NOMO-1 treated with DMSO at 0.1 percent for 48 hours (cell line): ENCODE data around the gene APLP2.

Source experiments
- DNase-seq: peaks from one replicate; lab custom pipeline; 2025; ENCODE audit not compliant: unreplicated experiment; lab: John Stamatoyannopoulos, UW

Gene APLP2

DNA sequence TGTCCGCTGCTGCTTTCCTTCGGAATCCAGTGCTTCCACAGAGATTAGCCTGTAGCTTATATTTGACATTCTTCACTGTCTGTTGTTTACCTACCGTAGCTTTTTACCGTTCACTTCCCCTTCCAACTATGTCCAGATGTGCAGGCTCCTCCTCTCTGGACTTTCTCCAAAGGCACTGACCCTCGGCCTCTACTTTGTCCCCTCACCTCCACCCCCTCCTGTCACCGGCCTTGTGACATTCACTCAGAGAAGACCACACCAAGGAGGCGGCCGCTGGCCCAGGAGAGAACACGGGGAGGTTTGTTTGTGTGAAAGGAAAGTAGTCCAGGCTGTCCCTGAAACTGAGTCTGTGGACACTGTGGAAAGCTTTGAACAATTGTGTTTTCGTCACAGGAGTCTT lies 74.4 kb downstream of the APLP2 start:
- DNase-seq = no peak

DNA sequence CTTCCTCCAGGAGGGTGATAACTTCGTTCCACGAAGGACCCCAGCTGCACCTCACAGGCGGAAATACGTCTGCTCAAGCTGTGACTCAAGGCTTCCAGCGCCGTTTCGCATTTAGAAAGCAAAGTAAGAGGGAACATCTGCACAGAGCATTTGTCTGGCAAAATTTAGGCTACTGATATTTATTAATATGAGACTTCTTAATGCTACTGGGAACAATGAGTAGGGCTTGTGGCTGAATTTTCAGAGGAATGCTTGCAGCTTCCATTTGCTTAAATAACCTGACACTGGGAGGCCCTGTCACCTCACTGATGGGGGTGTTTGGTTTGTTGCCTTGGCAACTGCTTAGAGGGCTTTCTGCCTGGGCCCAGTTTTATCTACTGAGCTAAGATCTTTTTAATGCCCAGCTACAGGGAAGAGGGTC lies 75.2 kb downstream of the APLP2 start:
- DNase-seq = no peak

DNA sequence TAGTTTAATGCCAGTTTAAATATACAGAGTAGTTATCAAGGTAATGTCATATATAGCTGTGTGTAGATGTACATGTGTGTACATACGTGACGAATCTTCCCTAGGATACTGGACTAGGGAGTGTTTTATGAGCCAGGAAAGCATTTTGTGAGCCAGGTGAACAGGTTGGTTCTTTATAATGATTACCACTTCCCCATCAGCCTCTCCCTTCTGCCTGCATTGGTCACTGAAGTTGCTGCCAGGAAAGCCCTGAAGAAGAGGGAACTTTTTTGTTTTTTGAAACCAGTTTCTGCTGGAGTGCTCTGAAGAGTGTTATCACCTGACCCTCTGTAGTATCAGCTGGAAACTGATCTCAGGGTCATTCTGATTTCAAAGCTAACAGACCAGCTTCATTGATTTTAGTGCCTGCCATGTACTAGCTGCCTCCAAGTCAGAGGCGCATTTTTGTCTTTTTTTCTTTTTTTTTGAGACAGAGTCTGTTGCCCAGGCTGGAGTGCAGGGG lies 75.7 kb downstream of the APLP2 start:
- DNase-seq = no peak

DNA sequence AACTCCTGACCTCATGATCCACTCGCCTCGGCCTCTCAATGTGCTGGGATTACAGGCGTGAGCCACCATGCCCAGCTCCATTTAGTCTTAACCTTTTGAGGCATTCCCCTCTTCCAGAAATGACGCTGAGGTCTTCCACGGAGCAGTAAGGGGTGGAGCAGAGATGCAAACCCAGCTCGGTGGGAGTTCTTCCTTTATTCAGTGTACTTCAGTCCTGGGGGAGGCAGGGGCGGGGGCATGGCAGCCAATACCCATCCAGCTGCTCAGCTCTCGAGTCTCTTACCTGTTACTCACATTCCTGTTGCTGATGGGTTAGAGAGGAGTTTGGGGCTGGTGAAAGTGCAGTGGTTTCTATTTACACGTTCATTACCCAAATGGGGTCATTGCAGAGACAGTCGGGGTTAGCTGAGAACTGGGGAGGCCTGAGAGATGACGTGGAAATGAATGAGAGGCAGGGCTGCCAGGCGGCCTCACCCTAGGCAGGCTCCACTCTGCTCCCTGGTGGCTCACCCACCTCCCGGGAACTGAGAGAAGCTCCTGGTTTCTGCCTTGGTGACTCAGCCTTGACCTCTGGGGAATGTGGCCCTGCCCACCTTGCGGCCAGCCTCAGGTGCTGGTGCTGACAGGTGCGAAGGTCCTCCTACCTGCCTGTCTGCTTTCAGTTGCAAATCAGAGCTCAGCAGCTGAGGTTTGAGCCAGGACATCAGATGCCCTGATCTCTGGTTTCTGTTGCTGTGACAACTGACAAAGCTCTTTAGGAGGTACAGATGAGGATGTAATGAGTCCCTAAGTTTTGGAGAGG lies 76.5 kb downstream of the APLP2 start:
- DNase-seq = no peak

DNA sequence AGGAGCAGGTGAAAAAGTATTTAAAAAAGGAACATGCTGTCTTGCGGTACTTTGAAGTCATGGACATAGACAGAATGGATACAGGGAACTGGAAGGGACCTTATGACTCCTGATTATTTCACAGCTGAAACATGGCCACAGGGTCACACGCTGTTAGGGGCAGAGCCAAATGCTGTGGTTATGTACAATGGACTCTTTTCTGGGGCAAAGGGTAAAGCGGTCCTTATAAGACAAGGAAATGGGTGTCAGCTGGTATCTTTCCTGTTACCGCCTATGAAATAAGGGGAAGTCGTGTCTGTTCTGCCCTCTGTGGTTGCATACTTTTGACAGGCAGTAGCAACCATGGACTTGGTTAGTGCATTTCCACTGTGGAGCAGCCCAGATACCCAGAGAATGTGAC lies 77.1 kb downstream of the APLP2 start:
- DNase-seq = peak; percentile 97

DNA sequence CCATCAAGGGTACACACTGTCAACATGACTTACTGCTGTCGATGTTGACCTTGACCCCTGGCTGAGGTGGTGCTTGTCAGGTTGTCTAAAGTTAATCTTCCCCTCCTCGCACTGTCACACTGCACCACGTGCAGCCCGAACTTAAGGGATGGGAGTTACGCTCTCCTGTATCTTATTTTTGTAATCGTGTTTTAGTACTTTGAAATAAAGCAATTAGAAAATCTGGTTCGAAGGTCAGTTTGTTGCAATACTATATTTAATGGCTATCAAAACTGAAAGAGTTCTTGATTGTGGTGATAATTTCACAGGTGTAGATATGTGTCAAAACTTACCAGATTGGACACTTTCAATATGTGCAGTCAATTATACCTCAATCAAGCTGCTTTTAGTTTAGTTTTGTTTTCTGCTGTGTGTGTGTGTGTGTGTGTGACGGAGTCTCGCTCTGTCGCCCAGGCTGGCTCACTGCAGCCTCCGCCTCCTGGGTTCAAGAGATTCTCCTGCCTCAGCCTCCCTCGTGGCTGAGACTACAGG lies 79.2 kb downstream of the APLP2 start:
- DNase-seq = no peak

DNA sequence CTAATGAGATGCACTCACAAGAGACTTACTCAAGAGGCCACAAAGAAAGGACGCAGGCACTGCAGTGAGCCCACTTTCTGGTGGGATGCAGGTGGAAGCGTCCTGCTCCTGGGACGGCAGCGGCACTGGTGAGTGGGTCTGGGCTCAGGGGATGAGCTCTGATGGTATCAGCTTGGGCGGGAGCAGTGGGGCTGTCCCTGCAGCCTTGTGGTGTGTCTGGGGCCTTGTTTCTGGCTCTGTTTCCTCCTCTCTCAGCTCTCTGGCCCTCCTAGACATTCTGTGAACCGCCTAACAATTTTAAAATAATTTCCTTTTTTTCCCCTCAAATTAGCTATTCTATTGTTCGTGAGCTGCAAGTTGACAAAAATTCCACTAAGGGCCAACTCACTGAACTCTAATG lies 81.1 kb downstream of the APLP2 start:
- no peak for DNase-seq

DNA sequence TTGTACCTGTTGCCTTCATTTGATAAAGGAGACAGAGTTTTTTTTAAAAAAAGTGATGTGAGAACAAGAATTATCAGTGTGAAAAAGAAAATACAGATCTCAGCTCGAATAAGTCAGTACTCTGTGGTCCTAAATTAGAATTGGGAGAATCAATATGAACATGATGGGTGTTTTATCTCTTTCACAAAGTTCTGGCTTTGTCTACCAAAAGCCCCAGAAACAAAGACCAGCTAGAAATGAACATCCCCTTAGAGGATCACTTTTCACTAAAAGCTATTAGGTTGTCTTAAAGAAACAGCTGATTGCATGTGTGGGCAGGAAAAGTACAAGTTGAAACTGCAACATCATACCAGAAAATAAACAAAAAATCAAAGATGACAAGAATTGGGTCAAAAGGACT lies 81.5 kb downstream of the APLP2 start:
- DNase-seq = no peak

DNA sequence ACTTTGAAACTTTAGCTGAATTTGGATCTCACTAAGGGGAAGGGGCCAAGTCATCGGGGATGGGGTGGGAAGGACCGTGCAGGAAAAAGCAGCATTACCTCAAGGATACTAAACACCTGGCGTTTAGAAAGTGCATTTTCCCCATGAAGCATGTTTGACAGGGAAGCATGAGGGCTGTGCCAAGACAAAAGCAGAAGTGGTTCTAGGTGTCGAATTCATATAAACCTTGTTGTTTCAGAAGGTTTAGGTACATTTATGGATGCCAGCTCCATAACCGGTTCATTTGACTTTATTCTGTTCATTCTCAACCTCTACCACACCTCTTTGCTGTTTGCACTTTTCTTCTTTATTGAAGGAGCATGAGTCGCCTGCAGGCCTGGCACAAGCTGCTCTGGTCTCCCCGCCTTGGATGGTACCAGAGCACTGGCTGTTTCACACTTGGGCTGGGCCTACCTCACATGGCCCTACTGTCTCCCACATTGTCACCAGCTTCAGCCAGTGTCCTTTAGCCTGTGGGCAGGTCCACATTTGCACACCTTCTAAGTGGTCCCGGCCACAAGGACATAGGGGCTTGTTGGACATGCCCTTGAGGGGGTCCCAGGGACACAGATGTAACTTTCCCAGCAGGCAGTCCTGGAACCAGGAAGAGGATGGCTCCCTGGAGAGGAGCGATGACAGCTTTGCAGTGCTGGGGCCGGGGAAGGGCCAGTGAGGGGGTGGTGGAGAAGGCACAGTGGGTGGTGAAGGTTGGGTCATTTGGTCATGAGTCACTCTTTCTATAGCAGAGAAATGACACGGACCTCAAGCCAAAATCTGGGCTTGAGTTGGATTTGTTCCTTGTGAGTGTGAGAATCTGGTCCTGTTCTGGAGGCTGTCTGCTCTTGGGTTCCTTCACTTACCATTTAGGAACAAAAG lies 86.7 kb downstream of the APLP2 start:
- peak; percentile 12 for DNase-seq

DNA sequence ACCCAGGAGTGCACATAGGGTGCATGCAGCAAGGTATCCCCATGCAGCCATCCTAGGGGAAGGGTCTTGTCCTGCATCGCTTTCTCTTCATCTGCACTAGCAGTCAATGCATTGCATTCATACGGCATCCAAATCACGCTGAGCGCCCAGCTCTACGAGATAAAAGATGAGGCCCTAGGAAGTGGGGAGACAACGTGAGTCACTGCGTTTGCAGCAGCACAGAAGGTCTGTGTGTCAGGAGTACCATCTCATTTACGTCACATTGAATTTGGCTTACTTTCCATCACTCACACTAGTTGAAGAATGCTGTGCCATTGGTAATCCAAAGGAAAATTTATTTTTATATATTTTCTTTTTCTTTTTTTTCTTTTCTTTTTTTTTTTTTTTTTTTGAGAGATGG lies 87.4 kb downstream of the APLP2 start:
- DNase-seq = no peak

DNA sequence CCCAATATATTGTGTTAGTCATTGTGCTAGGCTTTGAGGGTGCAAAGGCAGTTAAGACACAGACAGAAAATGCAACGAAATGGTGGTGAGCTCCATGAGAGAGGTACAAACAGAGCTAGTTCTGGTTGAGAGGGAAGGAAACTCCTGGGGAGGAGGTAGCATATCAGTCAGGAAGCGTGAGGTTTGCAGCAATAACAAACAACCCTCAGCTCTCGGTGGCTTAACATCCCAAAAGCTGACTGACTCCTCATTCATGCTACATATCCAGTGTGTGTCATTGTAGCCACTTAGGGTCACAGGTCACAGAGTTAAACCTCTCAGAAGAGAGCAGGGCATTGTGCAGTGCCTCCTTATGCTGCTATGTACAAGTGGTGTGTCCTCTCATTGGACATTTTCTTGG lies 88.1 kb downstream of the APLP2 start:
- DNase-seq = no peak

DNA sequence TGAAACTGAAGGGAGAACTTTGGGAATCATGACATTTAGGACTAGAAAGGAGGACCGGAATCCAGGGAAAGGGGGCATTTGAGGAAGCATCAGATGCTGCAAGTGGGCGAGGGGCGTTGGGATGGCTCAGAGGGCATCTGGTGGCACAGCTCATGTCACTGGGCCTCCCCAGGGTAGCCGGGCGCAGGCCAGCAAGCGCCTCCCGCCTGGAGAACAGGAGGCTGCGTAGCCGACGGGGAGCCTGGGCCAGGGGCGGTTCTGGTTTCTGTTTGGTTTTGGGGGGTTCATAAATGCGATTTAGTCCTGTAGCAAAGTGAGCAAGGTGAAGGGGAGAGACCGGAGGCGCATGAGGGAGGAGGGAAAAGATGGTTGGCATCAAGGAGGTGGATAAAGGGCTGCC lies 89.4 kb downstream of the APLP2 start:
- DNase-seq = no peak

DNA sequence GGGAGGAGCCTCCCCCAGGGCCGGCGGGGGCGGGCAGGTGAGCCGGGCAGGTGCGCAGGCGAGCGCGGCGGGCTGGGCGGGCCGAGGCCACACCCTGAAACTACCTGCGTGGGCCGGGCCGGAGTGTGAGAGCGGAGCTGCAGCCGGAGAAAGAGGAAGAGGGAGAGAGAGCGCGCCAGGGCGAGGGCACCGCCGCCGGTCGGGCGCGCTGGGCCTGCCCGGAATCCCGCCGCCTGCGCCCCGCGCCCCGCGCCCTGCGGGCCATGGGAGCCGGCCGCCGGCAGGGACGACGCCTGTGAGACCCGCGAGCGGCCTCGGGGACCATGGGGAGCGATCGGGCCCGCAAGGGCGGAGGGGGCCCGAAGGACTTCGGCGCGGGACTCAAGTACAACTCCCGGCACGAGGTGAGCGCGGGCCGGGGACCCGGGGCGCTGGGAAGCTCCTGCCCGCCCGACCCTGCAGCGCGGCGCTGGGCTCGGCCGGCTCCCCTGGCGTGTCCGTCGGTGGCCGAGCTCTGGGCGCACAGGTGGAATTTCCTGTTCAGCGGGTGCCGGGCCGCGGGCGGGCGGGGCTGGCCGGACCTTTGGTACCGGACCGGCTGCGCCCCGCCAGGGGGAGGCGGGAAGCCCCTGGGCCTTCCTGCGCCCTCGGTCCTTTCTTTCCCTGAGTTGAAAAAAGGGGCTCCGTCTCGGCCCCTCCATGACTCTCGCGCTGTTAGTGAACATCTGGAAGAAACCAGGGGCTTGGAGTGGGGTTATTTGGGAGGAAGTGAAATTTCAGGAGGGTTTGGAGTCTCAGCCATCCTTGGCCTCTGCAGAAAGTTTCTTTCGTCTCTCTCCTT lies 90.2 kb downstream of the APLP2 start, which contains the start of gene ST14:
TSS of gene ST14 (plus strand) at position 126 of the 841 bp plus-strand sequence. CDS start at position 324, 198 bp downstream.
- peak; percentile 62 for DNase-seq

DNA sequence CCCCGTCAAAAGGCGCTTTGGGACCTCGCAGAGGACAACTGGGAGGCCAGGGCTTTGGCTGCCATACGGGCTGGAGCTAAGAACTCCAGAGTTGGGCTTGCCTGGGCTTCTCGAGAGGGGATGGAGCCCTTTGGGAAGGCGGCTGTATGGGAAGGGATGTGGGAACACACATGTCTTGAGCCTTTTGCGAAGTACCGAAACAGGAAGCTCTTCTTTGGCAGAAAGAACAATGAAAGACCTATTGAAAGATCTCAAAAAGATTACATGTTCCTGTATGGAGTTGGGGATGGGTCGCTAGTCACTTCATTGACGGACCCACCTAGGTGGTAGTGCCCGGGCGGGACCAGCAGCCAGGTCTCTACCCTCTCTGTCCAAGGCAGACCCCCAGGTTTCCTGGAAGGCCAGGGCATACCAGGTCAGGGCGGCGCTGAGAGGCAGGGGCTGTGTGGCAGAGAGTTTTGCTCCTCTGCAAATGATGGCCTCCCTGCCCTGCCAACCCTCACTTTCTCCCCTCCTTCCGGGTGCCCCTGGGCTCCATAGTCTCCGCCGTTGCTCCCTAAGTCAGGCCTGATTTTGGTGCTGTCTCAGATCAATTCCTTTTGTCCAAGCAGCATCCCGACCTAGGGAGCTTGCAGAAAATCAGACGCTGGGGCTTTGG lies 90.9 kb downstream of the APLP2 start:
- DNase-seq = peak; percentile 35

DNA sequence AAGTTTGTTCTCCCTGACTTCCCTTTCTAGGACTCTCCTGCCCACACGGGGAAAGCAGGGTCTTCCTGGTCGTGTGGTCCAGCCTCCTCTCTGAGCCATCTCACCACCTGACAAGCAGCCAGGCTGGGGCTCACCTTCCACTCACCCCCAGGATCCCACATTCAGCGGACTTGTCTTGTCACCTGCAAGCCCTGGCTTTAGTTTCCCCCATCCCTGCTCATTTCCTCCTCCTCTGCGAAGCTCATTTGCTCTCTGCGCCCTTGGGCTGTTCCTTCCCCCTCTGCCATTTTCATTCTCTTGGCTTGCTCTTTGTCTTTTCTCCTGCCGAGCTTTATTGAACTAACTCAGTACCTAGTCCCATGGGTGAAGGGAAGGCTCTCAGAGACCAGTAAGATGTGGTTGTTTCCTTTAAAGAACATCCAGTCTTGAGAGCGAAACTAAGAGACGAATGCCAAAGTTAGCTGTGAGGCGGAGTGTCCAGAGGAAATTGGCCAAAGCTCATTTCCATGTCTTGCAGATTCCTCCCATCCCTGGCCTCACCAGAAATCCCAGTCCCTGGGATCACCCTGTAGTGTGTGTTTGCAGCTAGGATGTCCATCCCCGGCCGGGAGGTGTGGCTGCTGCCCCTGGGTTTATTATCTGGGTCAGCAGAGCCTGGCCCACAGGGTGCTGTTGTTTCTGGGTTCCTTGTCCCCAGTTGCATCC lies 91.9 kb downstream of the APLP2 start:
- no peak for DNase-seq

DNA sequence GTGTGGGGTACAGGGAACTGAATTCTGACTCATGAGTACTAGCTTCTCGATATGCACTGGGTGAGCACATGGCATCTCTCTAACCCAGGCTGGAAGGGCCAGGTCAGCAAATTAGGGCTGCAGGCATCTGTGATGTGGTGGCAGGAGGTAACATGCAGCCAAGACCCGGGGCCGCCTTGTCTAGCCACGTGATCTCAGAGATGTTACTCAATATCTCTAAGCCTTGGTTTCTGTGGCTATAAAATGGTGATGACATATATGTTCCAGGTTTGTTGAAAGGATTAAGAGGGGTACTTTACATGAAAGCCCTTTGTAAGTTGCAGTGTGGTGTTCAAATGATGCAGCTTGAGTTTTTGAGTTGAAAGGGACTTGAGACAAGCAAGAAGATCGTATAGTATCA lies 93.0 kb downstream of the APLP2 start:
- DNase-seq = peak; percentile 70

DNA sequence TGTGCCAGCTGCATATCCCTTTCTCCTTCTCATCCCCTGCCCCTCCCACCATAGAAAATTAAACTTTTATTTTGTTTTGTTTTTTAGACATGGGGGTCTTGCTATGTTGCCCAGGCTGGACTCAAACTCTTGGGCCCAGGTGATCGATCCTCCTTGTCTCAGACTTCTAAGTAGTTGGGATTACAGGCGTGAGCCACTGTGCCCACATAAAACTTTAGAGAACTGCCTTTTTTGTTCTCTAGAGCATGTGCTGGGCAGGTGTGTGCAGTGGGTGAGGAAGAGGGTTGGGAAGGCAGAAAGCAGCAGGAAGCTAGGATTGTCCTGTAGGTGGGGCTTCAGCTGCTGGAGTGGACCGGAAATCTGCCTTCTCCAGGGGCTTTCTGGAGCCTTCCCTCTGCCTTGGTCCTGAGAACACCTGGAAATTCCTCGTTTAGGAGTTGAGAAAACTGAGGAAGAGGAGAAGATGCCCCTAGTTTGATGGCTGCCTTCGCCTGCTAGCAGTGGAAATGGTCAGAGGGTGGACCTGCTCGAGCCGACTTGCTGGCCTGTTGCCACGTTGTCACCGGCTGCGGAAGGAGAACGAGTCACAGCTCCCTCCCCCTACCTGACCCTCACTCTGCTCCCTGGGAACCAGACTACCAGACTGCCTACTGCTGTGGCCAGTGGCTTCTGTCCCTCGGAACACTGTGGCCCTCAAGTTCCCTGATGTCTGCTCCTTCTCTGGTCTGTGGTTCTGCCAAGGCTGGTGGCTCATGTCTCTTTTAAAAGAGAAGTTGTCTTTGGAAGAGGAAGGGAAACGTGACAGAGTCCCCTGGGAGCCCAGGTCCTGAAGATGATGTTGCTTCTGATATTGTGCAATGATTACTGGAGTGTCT lies 93.9 kb downstream of the APLP2 start:
- DNase-seq = peak; percentile 69

DNA sequence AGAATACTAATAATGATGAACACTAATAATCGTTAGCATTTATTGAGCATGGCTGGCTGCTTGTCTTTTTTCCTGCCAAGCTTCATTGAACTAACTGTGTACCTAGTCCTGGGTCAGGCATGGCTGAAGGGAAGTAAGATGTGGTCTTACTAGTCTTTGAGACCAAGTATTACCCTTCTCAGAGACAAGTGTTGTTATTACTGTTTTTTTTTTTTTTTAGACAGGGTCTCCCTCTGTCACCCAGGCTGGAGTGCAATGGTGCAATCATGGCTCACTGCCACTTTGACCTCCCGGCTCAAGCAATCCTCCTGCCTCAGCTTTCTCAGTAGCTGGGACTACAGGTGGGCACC lies 94.5 kb downstream of the APLP2 start:
- no peak for DNase-seq
